ENCODE results near the gene ZSCAN21.

DNA sequence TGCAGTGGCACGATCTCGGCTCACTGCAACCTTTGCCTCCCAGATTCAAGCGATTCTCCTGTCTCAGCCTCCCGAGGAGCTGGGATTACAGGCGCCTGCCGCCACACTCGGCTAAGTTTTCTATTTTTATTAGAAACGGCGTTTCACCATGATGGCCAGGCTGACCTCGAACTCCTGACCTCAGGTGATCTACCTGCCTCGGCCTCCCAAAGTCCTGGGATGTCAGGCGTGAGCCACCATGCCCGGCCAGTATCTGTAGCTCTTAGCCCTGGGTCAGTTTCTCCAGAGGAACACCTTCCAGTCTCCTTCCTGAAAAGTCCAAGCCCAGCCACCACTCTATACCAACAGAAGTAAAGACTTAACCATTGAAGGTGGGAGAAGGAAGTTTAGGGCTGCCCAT is 49.3 kb upstream of the ZSCAN21 start:
- TF ChIP-seq, protein P1, sequence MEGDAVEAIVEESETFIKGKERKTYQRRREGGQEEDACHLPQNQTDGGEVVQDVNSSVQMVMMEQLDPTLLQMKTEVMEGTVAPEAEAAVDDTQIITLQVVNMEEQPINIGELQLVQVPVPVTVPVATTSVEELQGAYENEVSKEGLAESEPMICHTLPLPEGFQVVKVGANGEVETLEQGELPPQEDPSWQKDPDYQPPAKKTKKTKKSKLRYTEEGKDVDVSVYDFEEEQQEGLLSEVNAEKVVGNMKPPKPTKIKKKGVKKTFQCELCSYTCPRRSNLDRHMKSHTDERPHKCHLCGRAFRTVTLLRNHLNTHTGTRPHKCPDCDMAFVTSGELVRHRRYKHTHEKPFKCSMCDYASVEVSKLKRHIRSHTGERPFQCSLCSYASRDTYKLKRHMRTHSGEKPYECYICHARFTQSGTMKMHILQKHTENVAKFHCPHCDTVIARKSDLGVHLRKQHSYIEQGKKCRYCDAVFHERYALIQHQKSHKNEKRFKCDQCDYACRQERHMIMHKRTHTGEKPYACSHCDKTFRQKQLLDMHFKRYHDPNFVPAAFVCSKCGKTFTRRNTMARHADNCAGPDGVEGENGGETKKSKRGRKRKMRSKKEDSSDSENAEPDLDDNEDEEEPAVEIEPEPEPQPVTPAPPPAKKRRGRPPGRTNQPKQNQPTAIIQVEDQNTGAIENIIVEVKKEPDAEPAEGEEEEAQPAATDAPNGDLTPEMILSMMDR (IDR thresholded peaks at IDR 0.05), result no peak
- no peak for TF ChIP-seq POLR2A (IDR thresholded peaks at IDR 0.05)
- TF ChIP-seq POLR2AphosphoS5 (IDR thresholded peaks at IDR 0.05), result no peak
- no peak for TF ChIP-seq EP300 (IDR thresholded peaks at IDR 0.05; ENCODE audit: low read depth)
